ENCODE data around the gene PDZD4. TPM values are rescaled to one million over a fixed set of nuclear protein-coding genes. Genes with fewer than 3 reads are reported as not detected.

Gene PDZD4
- total RNA-seq, 1 donor = 0.09 TPM

DNA sequence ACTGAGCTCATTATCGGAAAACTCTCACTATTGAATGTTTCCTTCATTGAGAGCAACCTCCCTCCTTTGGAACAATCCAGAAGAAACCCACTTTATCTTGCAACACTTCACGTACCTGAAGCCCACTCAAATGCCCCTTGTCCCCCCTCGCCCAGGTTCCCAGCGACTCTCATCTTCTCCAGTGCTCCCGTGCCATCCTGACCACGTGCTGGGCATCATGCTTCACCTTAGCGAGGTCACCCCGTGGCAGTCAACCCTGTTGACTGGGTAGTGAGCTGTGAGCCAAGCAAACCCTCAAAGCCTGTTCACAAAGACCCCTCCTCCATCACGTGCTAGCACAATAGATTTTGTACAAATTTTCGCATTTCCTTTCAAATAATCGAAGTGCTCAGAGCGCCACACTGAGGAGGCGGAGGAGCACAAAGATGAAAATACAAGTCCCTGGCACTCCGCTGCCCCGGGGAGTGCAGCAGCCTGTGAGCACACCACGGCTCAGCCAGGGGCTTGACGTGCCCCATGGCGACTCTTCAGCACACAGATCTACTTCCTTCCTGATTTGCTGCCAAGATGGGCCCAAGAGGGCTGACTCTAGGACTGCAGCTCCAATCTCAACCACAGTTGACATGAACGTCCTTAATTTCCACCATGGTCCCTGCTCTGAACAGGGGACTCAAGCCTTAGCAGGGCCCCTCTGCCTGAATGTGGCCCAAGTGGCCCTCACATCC is 15.6 kb downstream of the PDZD4 start:
- TF ChIP-seq, protein P1, sequence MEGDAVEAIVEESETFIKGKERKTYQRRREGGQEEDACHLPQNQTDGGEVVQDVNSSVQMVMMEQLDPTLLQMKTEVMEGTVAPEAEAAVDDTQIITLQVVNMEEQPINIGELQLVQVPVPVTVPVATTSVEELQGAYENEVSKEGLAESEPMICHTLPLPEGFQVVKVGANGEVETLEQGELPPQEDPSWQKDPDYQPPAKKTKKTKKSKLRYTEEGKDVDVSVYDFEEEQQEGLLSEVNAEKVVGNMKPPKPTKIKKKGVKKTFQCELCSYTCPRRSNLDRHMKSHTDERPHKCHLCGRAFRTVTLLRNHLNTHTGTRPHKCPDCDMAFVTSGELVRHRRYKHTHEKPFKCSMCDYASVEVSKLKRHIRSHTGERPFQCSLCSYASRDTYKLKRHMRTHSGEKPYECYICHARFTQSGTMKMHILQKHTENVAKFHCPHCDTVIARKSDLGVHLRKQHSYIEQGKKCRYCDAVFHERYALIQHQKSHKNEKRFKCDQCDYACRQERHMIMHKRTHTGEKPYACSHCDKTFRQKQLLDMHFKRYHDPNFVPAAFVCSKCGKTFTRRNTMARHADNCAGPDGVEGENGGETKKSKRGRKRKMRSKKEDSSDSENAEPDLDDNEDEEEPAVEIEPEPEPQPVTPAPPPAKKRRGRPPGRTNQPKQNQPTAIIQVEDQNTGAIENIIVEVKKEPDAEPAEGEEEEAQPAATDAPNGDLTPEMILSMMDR (IDR thresholded peaks at IDR 0.05; ENCODE audit: insufficient read depth, low read length) = no peak
- DNase-seq (ENCODE audit: low read depth) = no peak
- H3K4me3 ChIP-seq (ENCODE audit: low read depth, low read length) = no peak overlapping the region

DNA sequence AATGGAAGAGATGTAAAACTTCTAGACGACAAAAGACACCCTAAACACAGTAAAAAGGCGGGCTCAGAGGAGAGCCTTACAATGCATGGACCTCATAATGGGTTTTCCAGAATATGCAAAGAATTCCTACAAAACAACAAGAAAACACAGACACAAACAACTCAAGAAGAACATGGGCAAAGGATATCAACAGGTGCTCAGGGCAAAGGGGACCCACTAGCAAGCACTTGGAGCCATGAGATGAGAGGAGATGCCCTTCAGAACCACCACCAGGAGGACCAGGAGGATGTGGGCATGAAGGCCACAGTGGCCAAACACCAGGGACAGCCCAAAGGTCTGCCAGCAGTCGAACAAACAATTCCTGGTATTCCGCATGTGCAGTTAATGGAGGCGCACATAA is 17.2 kb downstream of the PDZD4 start:
- no peak for DNase-seq (ENCODE audit: low read depth)
- TF ChIP-seq, protein P1 (IDR thresholded peaks at IDR 0.05; ENCODE audit: insufficient read depth, low read length) = no peak
- H3K4me3 ChIP-seq (ENCODE audit: low read depth, low read length) = no peak overlapping the region

DNA sequence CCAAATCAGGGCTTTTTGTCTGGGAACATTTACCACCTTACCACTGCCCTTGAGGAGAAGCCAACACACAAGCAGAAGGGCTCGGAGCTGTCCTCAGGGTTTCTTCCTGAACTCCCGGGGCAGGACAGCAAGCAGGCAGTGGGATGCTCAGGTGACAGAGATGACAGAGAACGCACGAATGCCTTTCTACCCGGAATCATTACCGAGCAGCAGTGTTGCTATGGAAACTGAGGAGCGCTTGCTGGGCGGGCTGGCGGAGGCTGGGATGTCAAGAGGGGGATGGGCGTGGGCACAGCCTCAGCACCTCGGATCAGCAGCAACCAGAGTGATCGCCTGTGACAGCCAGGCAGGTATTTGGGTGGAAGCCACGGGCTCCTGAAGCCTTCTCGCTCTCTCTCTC is 18.1 kb downstream of the PDZD4 start:
- no peak overlapping the region for H3K4me3 ChIP-seq (ENCODE audit: low read depth, low read length)
- DNase-seq (ENCODE audit: low read depth) = no peak
- TF ChIP-seq, protein P1 (IDR thresholded peaks at IDR 0.05; ENCODE audit: insufficient read depth, low read length) = no peak

DNA sequence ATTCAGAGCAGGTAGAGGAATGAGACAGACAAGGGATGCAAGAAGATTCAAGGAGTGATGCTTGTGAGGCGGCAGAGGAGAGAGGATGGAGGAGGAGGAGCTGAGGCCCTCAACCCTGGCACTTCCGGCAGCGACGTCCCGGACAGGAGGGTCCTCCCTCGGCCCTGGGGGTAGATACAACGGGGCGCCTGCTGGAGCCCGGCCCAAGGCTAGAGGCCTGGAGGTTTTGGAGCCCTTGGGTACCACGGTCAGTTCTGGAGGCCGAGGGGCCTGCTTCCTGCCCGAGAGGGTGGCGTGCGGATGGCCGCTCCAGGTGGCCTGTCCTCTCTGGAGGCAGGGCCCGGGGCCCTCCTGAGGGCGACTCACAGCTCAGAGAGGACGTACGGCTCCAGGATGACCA is 22.4 kb downstream of the PDZD4 start:
- no peak overlapping the region for H3K4me3 ChIP-seq (ENCODE audit: low read depth, low read length)
- DNase-seq (ENCODE audit: low read depth) = no peak
- TF ChIP-seq, protein P1 (IDR thresholded peaks at IDR 0.05; ENCODE audit: insufficient read depth, low read length) = no peak

DNA sequence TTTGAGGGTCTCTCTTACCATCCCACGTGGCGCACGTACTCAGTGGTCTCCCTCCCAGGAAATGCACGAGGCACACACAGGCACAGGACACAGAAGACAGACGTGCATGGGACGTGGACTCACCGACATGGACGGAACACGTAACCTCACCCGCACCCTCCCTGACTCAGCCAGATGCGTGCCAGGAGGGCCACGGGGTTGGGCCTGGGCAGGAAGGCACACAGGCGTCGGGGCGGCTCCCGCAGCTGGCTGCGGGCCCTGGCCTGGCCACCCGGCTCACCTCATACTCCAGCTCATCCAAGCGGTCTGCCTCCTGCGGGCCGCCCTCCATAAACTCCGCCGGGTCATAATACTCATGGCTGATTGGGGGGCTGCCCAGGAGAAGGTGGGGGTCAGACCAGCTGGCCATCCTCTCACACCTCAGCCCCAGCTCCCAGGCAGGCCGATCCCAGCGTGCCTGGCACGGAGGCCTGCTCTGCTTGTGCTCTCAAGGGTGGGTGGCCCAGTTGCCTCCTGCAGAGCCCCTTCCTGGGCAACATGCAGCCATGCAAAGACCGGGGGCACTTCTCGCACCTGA is 23.3 kb downstream of the PDZD4 start:
- H3K4me3 ChIP-seq (ENCODE audit: low read depth, low read length) = no peak overlapping the region
- no peak for DNase-seq (ENCODE audit: low read depth)
- TF ChIP-seq, protein P1 (IDR thresholded peaks at IDR 0.05; ENCODE audit: insufficient read depth, low read length) = no peak

DNA sequence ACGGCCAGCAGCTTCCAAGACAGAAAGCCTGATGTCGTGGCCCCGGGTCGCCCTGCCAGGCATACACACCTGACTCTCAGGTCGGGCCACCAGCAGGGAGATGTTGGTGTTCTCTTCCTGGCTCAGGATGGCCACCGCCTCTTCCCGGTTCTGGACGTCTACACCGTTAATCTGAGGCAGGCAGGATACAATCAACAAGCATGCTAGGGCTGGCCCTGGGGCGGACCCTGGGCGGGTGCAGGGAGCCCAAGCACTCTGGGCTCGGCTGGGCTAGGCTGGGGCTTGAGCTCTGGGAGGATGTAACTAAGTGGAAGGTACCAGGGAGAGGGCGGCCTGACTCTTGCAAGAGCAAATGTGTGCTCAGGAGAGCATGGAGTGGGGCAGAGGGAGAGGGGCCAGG is 24.9 kb downstream of the PDZD4 start:
- H3K4me3 ChIP-seq (ENCODE audit: low read depth, low read length) = no peak overlapping the region
- TF ChIP-seq, protein P1 (IDR thresholded peaks at IDR 0.05; ENCODE audit: insufficient read depth, low read length) = no peak
- no peak for DNase-seq (ENCODE audit: low read depth)

All from fibroblast of the aortic adventitia (primary cell).